Measurements from ENCODE around the gene SMG6. TPM values are rescaled to one million over a fixed set of nuclear protein-coding genes. Genes with fewer than 3 reads are reported as not detected.

The SMG6 gene
- total and polyA plus RNA-seq, 2 of the 8 experiments (the other 6 are each of a cell fraction or from before 2014, with no cell fraction given): 18.5 to 25.2 TPM

DNA sequence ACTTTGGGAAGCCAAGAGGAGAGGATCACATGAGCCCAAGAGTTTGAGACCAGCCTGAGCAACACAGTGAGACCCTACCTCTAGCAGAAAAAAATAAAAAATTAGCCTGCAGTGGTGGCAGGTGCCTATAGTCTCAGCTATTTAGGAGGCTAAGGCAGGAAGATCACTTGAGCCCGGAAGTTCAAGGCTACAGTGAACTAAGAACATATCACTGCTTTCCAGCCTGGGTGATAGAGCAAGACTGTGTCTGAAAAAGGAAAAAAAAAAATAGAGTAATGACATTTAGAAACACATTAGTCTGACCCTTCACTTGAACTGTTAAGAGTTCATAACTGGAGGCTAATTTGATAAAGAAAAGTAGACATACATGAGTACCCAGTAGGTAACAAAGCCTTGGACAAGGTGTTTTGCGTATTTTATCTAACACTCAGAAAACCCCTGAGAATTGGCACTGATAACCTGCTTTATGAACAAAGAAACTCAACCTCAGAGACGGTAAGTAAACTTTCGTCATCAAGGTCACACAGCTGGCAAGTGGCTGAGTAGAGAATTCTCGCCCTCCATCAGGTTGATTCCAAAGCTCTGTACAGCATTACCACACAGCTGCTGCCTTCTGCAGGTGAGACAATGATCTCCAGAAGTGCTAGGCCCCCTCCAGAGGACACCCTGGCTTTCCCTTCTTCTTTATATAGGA, 101.1 kb downstream of the SMG6 start (continued):
- TF ChIP-seq, protein P1, sequence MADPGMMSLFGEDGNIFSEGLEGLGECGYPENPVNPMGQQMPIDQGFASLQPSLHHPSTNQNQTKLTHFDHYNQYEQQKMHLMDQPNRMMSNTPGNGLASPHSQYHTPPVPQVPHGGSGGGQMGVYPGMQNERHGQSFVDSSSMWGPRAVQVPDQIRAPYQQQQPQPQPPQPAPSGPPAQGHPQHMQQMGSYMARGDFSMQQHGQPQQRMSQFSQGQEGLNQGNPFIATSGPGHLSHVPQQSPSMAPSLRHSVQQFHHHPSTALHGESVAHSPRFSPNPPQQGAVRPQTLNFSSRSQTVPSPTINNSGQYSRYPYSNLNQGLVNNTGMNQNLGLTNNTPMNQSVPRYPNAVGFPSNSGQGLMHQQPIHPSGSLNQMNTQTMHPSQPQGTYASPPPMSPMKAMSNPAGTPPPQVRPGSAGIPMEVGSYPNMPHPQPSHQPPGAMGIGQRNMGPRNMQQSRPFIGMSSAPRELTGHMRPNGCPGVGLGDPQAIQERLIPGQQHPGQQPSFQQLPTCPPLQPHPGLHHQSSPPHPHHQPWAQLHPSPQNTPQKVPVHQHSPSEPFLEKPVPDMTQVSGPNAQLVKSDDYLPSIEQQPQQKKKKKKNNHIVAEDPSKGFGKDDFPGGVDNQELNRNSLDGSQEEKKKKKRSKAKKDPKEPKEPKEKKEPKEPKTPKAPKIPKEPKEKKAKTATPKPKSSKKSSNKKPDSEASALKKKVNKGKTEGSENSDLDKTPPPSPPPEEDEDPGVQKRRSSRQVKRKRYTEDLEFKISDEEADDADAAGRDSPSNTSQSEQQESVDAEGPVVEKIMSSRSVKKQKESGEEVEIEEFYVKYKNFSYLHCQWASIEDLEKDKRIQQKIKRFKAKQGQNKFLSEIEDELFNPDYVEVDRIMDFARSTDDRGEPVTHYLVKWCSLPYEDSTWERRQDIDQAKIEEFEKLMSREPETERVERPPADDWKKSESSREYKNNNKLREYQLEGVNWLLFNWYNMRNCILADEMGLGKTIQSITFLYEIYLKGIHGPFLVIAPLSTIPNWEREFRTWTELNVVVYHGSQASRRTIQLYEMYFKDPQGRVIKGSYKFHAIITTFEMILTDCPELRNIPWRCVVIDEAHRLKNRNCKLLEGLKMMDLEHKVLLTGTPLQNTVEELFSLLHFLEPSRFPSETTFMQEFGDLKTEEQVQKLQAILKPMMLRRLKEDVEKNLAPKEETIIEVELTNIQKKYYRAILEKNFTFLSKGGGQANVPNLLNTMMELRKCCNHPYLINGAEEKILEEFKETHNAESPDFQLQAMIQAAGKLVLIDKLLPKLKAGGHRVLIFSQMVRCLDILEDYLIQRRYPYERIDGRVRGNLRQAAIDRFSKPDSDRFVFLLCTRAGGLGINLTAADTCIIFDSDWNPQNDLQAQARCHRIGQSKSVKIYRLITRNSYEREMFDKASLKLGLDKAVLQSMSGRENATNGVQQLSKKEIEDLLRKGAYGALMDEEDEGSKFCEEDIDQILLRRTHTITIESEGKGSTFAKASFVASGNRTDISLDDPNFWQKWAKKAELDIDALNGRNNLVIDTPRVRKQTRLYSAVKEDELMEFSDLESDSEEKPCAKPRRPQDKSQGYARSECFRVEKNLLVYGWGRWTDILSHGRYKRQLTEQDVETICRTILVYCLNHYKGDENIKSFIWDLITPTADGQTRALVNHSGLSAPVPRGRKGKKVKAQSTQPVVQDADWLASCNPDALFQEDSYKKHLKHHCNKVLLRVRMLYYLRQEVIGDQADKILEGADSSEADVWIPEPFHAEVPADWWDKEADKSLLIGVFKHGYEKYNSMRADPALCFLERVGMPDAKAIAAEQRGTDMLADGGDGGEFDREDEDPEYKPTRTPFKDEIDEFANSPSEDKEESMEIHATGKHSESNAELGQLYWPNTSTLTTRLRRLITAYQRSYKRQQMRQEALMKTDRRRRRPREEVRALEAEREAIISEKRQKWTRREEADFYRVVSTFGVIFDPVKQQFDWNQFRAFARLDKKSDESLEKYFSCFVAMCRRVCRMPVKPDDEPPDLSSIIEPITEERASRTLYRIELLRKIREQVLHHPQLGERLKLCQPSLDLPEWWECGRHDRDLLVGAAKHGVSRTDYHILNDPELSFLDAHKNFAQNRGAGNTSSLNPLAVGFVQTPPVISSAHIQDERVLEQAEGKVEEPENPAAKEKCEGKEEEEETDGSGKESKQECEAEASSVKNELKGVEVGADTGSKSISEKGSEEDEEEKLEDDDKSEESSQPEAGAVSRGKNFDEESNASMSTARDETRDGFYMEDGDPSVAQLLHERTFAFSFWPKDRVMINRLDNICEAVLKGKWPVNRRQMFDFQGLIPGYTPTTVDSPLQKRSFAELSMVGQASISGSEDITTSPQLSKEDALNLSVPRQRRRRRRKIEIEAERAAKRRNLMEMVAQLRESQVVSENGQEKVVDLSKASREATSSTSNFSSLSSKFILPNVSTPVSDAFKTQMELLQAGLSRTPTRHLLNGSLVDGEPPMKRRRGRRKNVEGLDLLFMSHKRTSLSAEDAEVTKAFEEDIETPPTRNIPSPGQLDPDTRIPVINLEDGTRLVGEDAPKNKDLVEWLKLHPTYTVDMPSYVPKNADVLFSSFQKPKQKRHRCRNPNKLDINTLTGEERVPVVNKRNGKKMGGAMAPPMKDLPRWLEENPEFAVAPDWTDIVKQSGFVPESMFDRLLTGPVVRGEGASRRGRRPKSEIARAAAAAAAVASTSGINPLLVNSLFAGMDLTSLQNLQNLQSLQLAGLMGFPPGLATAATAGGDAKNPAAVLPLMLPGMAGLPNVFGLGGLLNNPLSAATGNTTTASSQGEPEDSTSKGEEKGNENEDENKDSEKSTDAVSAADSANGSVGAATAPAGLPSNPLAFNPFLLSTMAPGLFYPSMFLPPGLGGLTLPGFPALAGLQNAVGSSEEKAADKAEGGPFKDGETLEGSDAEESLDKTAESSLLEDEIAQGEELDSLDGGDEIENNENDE (IDR thresholded peaks at IDR 0.05; ENCODE audit: insufficient replicate concordance, low read length): no peak
- TF ChIP-seq RNF2 (IDR thresholded peaks at IDR 0.05; ENCODE audit: borderline replicate concordance, low read depth, low read length, missing control alignments, poor library complexity, severe bottlenecking) (no peak), EZH2 (IDR thresholded peaks at IDR 0.05; ENCODE audit: low read depth, low read length, severe bottlenecking) (no peak), SP1 (IDR thresholded peaks at IDR 0.05; ENCODE audit: low read depth, low read length) (no peak), BACH1 (IDR thresholded peaks at IDR 0.05; ENCODE audit: low read length) (no peak), CEBPB (IDR thresholded peaks at IDR 0.05; ENCODE audit: low read depth, low read length) (no peak), ASH2L (IDR thresholded peaks at IDR 0.05; ENCODE audit: low read length) (no peak), SUZ12 (IDR thresholded peaks at IDR 0.05; ENCODE audit: low read length) (no peak), TCF12 (IDR thresholded peaks at IDR 0.05; ENCODE audit: low read depth, low read length) (no peak), BCL11A (IDR thresholded peaks at IDR 0.05; ENCODE audit: low read depth in 2 of 2, low read length in 2 of 2) (no peak), BRCA1 (IDR thresholded peaks at IDR 0.05; ENCODE audit: low read depth, low read length) (no peak)
